Keratinocyte (primary cell): Measurements from ENCODE around the gene EIF2AK2. TPM values are rescaled to one million over a fixed set of nuclear protein-coding genes. Genes with fewer than 3 reads are reported as not detected.

Experiments
- DNase-seq: peaks from one replicate; pipeline ENCODE4 v3.0.0-alpha.2; 2011; ENCODE audit warnings: low read depth, missing footprints, low spot score
- FAIRE-seq: peaks from 2 replicates; lab custom pipeline; 2011; peaks lifted over from hg19 to GRCh38; lab: Jason Lieb, UNC
- H2AFZ ChIP-seq: 2 replicates; pipeline ENCODE4 v1.6.0; 2012; ENCODE audit warnings: low read length, control low read depth, inconsistent platforms; ENCODE audit not compliant: control insufficient read depth
- H3K27ac ChIP-seq: 2 replicates; pipeline ENCODE4 v1.5.1; 2011; ENCODE audit warnings: low read length; ENCODE audit not compliant: control insufficient read depth, insufficient read depth
- H3K27me3 ChIP-seq: 3 replicates; pipeline ENCODE4 v1.6.0; 2011; ENCODE audit warnings: low read length; ENCODE audit not compliant: control insufficient read depth, insufficient read depth; ENCODE audit errors: extremely low read depth
- H3K36me3 ChIP-seq, 2 experiments: 2 replicates in 1 of 2; 3 replicates in 1 of 2; pipeline ENCODE4 v1.5.1; 2011; ENCODE audit warnings: low read length in 2 of 2, mild to moderate bottlenecking in 1 of 2; ENCODE audit not compliant: control insufficient read depth in 2 of 2, insufficient read depth in 2 of 2; ENCODE audit errors: extremely low read depth in 1 of 2
- H3K4me1 ChIP-seq: 3 replicates; pipeline ENCODE4 v1.5.1; 2011; ENCODE audit warnings: low read length; ENCODE audit not compliant: control insufficient read depth, insufficient read depth; ENCODE audit errors: extremely low read depth
- H3K4me2 ChIP-seq: 3 replicates; pipeline ENCODE4 v1.6.0; 2011; ENCODE audit warnings: low read depth, low read length; ENCODE audit not compliant: control insufficient read depth, insufficient read depth; ENCODE audit errors: extremely low read depth
- H3K4me3 ChIP-seq, 3 experiments: fragments of 200-600 bp in 1 of 3; sonication (generic) in 1 of 3; 2 replicates in 2 of 3; 3 replicates in 1 of 3; pipeline ENCODE4 v1.5.1; 2011 to 2016; ENCODE audit warnings: low read length in 3 of 3, mild to moderate bottlenecking in 3 of 3, control low read depth in 2 of 3, inconsistent platforms in 1 of 3, low read depth in 1 of 3, mixed read lengths in 1 of 3, mixed run types in 1 of 3, moderate library complexity in 1 of 3; ENCODE audit not compliant: control insufficient read depth in 2 of 3, insufficient read depth in 2 of 3; ENCODE audit errors: extremely low read depth in 1 of 3
- H3K79me2 ChIP-seq: 2 replicates; pipeline ENCODE4 v1.6.0; 2012; ENCODE audit warnings: low read length; ENCODE audit not compliant: control insufficient read depth, insufficient read depth
- H3K9ac ChIP-seq: 3 replicates; pipeline ENCODE4 v1.6.0; 2011; ENCODE audit warnings: low read length; ENCODE audit not compliant: control insufficient read depth, insufficient read depth; ENCODE audit errors: extremely low read depth
- H3K9me1 ChIP-seq: 3 replicates; pipeline ENCODE4 v1.6.0; 2011; ENCODE audit warnings: low read length; ENCODE audit not compliant: control insufficient read depth, insufficient read depth; ENCODE audit errors: extremely low read depth
- H3K9me3 ChIP-seq: 2 replicates; pipeline ENCODE4 v1.5.1; 2012; ENCODE audit warnings: low read depth, low read length; ENCODE audit not compliant: control insufficient read depth
- H4K20me1 ChIP-seq: 3 replicates; pipeline ENCODE4 v1.6.0; 2011; ENCODE audit warnings: low read length; ENCODE audit not compliant: control insufficient read depth, insufficient read depth; ENCODE audit errors: extremely low read depth
- CTCF ChIP-seq, 3 experiments: IDR thresholded peaks in 1 of 3; conservative IDR thresholded peaks in 1 of 3; optimal IDR thresholded peaks in 1 of 3; 2 replicates in 2 of 3; 3 replicates in 1 of 3; pipeline versions ENCODE3 to v1.5.1; 2011; ENCODE audit warnings: low read length in 3 of 3, mild to moderate bottlenecking in 3 of 3, moderate library complexity in 2 of 3, control low read depth in 1 of 3, inconsistent platforms in 1 of 3; ENCODE audit not compliant: insufficient read depth in 2 of 3; ENCODE audit errors: extremely low read depth in 1 of 3
- EZH2 ChIP-seq: IDR thresholded peaks from one replicate; pipeline ENCODE4 v1.6.1; 2012; ENCODE audit warnings: inconsistent platforms, mild to moderate bottlenecking, low read length, moderate library complexity
- dilution Hi-C: fragments of 300-500 bp; cut with MboI; formaldehyde crosslinking; loops from one replicate; pipeline ENCODE4 v1.7.0; 2020; ENCODE audit warnings: low sequenced_read_pairs; ENCODE audit not compliant: extremely low pct_ligation_motif_present
- polyA plus RNA-seq, 5 experiments: library from polyadenylated mRNA; depleted of rRNA in 3 of 5; stranded (reverse) in 3 of 5; stranded (forward) in 1 of 5; unstranded in 1 of 5; fragments of >200 nt; gene quantifications; 1 replicate in 1 of 5; 2 replicates in 3 of 5; 3 replicates in 1 of 5; pipeline versions ENCODE4 v1.2.1 to v1.2.3, GENCODE V29; 2011 to 2012; ENCODE audit warnings: missing spikeins in 2 of 5, low read depth in 1 of 5, low replicate concordance in 1 of 5

The EIF2AK2 gene
- polyA plus RNA-seq, 1 donor (not counting 4 experiments of a cell fraction or from before 2014, with no cell fraction given): 54.6 TPM

DNA sequence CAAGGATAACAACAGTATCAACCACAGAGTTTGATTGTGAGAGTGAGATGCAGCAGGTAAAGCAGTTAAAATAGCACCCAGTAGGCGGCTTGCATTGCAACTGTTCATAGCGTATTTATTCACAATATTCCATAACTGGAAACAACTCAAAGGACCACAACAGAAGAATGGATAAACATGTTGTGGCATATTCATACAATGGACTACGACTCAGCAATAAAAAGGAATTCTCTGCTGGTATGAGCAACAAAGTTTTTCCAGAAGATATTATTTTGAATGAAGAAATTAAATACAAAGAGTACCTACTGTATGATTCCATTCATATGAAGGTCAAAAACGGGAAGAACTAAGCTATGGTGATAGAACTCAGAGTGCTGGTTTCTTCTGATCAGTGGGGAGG, 47.3 kb downstream of the EIF2AK2 start:
- H3K27me3 ChIP-seq: no peaks in the 10 kb centered on the region
- no peak overlapping the region for H2AFZ ChIP-seq
- FAIRE-seq (peak; percentile 20), DNase-seq (no peak)
- H3K9me1 ChIP-seq: no peaks in the 10 kb centered on the region
- no peaks in the 10 kb centered on the region for H3K79me2 ChIP-seq
- no peak overlapping the region for H3K27ac ChIP-seq
- dilution Hi-C loops: no loop called here
- no peak overlapping the region for H3K4me3 ChIP-seq
- H3K4me2 ChIP-seq: no peak overlapping the region
- no peak for TF ChIP-seq CTCF (optimal IDR thresholded peaks at IDR 0.05 in 1 of 3, IDR thresholded peaks at IDR 0.05 in 1 of 3, conservative IDR thresholded peaks at IDR 0.05 in 1 of 3; ENCODE audit: extremely low read depth in 1 of 3, insufficient read depth in 2 of 3, low read length in 3 of 3)
- TF ChIP-seq EZH2: no peak
- no peak overlapping the region for H3K9ac ChIP-seq
- no peaks in the 10 kb centered on the region for H3K9me3 ChIP-seq
- peaks cover 23% of the 10 kb centered on the region for H3K4me1 ChIP-seq
- peaks cover 12 to 21% of the 10 kb centered on the region in 2 experiments for H3K36me3 ChIP-seq
- H4K20me1 ChIP-seq: no peaks in the 10 kb centered on the region

- H3K9me3 ChIP-seq: no peaks in the 10 kb centered on the region
- FAIRE-seq: no peak
- H3K4me1 ChIP-seq: peaks cover 11% of the 10 kb centered on the region
- dilution Hi-C loops: no loop called here
- no peak for DNase-seq
- no peaks in the 10 kb centered on the region for H4K20me1 ChIP-seq
- H3K9ac ChIP-seq: no peak overlapping the region
- no peak overlapping the region for H3K27ac ChIP-seq
- H3K27me3 ChIP-seq: no peaks in the 10 kb centered on the region
- H3K4me3 ChIP-seq: no peak overlapping the region
- H3K36me3 ChIP-seq: peaks cover 16 to 24% of the 10 kb centered on the region in 2 experiments
- no peak for TF ChIP-seq EZH2
- TF ChIP-seq CTCF (optimal IDR thresholded peaks at IDR 0.05 in 1 of 3, IDR thresholded peaks at IDR 0.05 in 1 of 3, conservative IDR thresholded peaks at IDR 0.05 in 1 of 3; ENCODE audit: extremely low read depth in 1 of 3, insufficient read depth in 2 of 3, low read length in 3 of 3): no peak
- H3K9me1 ChIP-seq: no peaks in the 10 kb centered on the region
- H3K4me2 ChIP-seq: no peak overlapping the region
- no peak overlapping the region for H2AFZ ChIP-seq
- H3K79me2 ChIP-seq: no peaks in the 10 kb centered on the region
Measured at GRCh38 chr2:37105150-37105549, 51.6 kb downstream of the EIF2AK2 start.
